ENCODE results near the gene PHLDB2.

PHLDB2 gene

GRCh38 chr3:112020674-112021085 is 161.6 kb downstream of the PHLDB2 start:
- TF ChIP-seq CTCF (IDR thresholded peaks at IDR 0.05; ENCODE audit: insufficient read depth, low read length, missing control alignments): no peak
- CTCF ChIA-PET: interaction anchor here (1.0 to 11.5 kb wide), 3 partner anchors 9 to 32 kb away, joined by 3 to 219 read pairs (median 8); no protein-coding TSS in a partner anchor
- no peak for DNase-seq (ENCODE audit: low read depth, low spot score)
- POLR2A ChIA-PET: interaction anchor here (0.7 kb wide), 1 partner anchor 13 kb away, joined by 3 read pairs; no protein-coding TSS in a partner anchor
- H3K4me3 ChIP-seq (ENCODE audit: low read depth, low read length): no peak overlapping the region

Measured in AG04449 (cell line).